GM21367 (cell line): ENCODE measurements around the gene ADAM12.

Source experiments
- ATAC-seq: cut with Tn5 transposase; IDR thresholded peaks from one replicate; pipeline ENCODE4 v1.9.1; 2021; ENCODE audit not compliant: unreplicated experiment

ADAM12 gene

GRCh38 chr10:126218778-126219649 lies 169.3 kb downstream of the ADAM12 start:
- no peak for ATAC-seq

- ATAC-seq: no peak
Observed at GRCh38 chr10:126218174-126218573, 170.1 kb downstream of the ADAM12 start.

GRCh38 chr10:126216632-126216961 lies 171.7 kb downstream of the ADAM12 start:
- ATAC-seq: no peak

- no peak for ATAC-seq
Observed at GRCh38 chr10:126215746-126216631, 172.3 kb downstream of the ADAM12 start.

- ATAC-seq: no peak
Observed at GRCh38 chr10:126214679-126215078, 173.6 kb downstream of the ADAM12 start.

GRCh38 chr10:126214021-126214420 lies 174.3 kb downstream of the ADAM12 start:
- ATAC-seq: no peak

GRCh38 chr10:126212738-126213137 lies 175.5 kb downstream of the ADAM12 start:
- no peak for ATAC-seq

GRCh38 chr10:126210051-126210651 lies 178.1 kb downstream of the ADAM12 start:
- no peak for ATAC-seq

GRCh38 chr10:126209451-126209850 lies 178.8 kb downstream of the ADAM12 start:
- ATAC-seq: no peak

- ATAC-seq: no peak
Observed at GRCh38 chr10:126208726-126209302, 179.5 kb downstream of the ADAM12 start.

- no peak for ATAC-seq
Observed at GRCh38 chr10:126207851-126208250, 180.4 kb downstream of the ADAM12 start.

GRCh38 chr10:126207313-126207771 lies 180.9 kb downstream of the ADAM12 start:
- ATAC-seq: no peak

GRCh38 chr10:126205486-126206205 lies 182.6 kb downstream of the ADAM12 start:
- no peak for ATAC-seq

GRCh38 chr10:126204320-126204719 lies 184.0 kb downstream of the ADAM12 start:
- ATAC-seq: no peak

- ATAC-seq: no peak
Observed at GRCh38 chr10:126203746-126204145, 184.5 kb downstream of the ADAM12 start.

GRCh38 chr10:126201603-126202002 lies 186.7 kb downstream of the ADAM12 start:
- no peak for ATAC-seq

GRCh38 chr10:126199221-126199998 lies 188.9 kb downstream of the ADAM12 start:
- ATAC-seq: no peak

GRCh38 chr10:126198681-126199080 lies 189.6 kb downstream of the ADAM12 start:
- ATAC-seq: no peak

GRCh38 chr10:126197036-126197543 lies 191.2 kb downstream of the ADAM12 start:
- ATAC-seq: no peak
